ENCODE results near the gene ALDH7A1.
"Not testable (repeated sequence)": the region's sequence is repeated elsewhere in the genome, so short reads cannot be mapped to it uniquely, and the experiment has no call there.

ALDH7A1 gene

GRCh38 chr5:126594748-126595485 is at the start of gene ALDH7A1:
Gene ALDH7A1, minus strand, starts transcription at chr5:126595219. Its CDS starts 21 bp downstream, at chr5:126595198.
- DNase-seq, result no peak

GRCh38 chr5:126641387-126641786 is 46.4 kb upstream of the ALDH7A1 start:
- no peak for DNase-seq

GRCh38 chr5:126640866-126641265 is 45.8 kb upstream of the ALDH7A1 start:
- DNase-seq, result no peak

GRCh38 chr5:126636956-126637355 is 41.9 kb upstream of the ALDH7A1 start:
- no peak for DNase-seq

GRCh38 chr5:126635585-126635984 is 40.6 kb upstream of the ALDH7A1 start:
- no peak for DNase-seq

- no peak for DNase-seq
Observed at GRCh38 chr5:126633552-126633951, 38.5 kb upstream of the ALDH7A1 start.

- no peak for DNase-seq
Observed at GRCh38 chr5:126631920-126632319, 36.9 kb upstream of the ALDH7A1 start.

GRCh38 chr5:126628102-126628501 is 33.1 kb upstream of the ALDH7A1 start:
- DNase-seq, result no peak

- DNase-seq, result no peak
Observed at GRCh38 chr5:126624534-126624933, 29.5 kb upstream of the ALDH7A1 start.

GRCh38 chr5:126619781-126620180 is 24.8 kb upstream of the ALDH7A1 start:
- DNase-seq, result no peak

- DNase-seq, result not testable (repeated sequence)
Observed at GRCh38 chr5:126617603-126618002, 22.6 kb upstream of the ALDH7A1 start.

GRCh38 chr5:126615286-126615685 is 20.3 kb upstream of the ALDH7A1 start:
- DNase-seq, result no peak

GRCh38 chr5:126613941-126614592 is 19.0 kb upstream of the ALDH7A1 start:
- no peak for DNase-seq

GRCh38 chr5:126610616-126611015 is 15.6 kb upstream of the ALDH7A1 start:
- DNase-seq, result no peak

GRCh38 chr5:126610160-126610559 is 15.1 kb upstream of the ALDH7A1 start:
- DNase-seq, result no peak

GRCh38 chr5:126605525-126605924 is 10.5 kb upstream of the ALDH7A1 start:
- no peak for DNase-seq

GRCh38 chr5:126603402-126603991 is 8.5 kb upstream of the ALDH7A1 start:
- no peak for DNase-seq

GRCh38 chr5:126600631-126601511 is 5.9 kb upstream of the ALDH7A1 start, which contains the start of gene PHAX:
Gene PHAX, plus strand, starts transcription at chr5:126600947. Its CDS starts 16 bp downstream, at chr5:126600963.
- DNase-seq, result peak; percentile 13

- not testable (repeated sequence) for DNase-seq
Observed at GRCh38 chr5:126599971-126600630, 5.1 kb upstream of the ALDH7A1 start.

- DNase-seq, result no peak
Observed at GRCh38 chr5:126599499-126599898, 4.5 kb upstream of the ALDH7A1 start.

- no peak for DNase-seq
Observed at GRCh38 chr5:126597156-126597555, 2.1 kb upstream of the ALDH7A1 start.

- no peak for DNase-seq
Observed at GRCh38 chr5:126595486-126596083, 566 bp upstream of the ALDH7A1 start.
